ENCODE measurements around the gene GEMIN7. TPM values are rescaled to one million over a fixed set of nuclear protein-coding genes. Genes with fewer than 3 reads are reported as not detected.

Gene GEMIN7
- total and polyA plus RNA-seq, 2 of the 13 experiments (the other 11 are each of a cell fraction or from before 2014, with no cell fraction given) = 24.1 to 30.6 TPM

- TF ChIP-seq ZNF646 (CRISPR knock-in tag; IDR thresholded peaks at IDR 0.05) (no peak), NONO (IDR thresholded peaks at IDR 0.05) (no peak), NONO (CRISPR knock-in tag; conservative IDR thresholded peaks at IDR 0.05) (no peak), BCL6 (CRISPR knock-in tag; IDR thresholded peaks at IDR 0.05) (no peak), EP300 (IDR thresholded peaks at IDR 0.05; ENCODE audit: low read depth in 2 of 2, low read length in 2 of 2) (peak in 1 of 2 experiments; percentile 10; a peak in 1 of 4 replicates), EP300 (CRISPR knock-in tag; IDR thresholded peaks at IDR 0.05; ENCODE audit: borderline replicate concordance) (no peak), ZSCAN20 (CRISPR knock-in tag; IDR thresholded peaks at IDR 0.05; ENCODE audit: borderline replicate concordance) (no peak), NBN (conservative IDR thresholded peaks at IDR 0.05) (no peak), ZNF264 (CRISPR knock-in tag; IDR thresholded peaks at IDR 0.05) (no peak), ZNF7 (CRISPR knock-in tag; IDR thresholded peaks at IDR 0.05) (peak; percentile 71), FOXK2 (IDR thresholded peaks at IDR 0.05) (no peak), ZNF574 (CRISPR knock-in tag; IDR thresholded peaks at IDR 0.05) (no peak), GATAD2A (CRISPR knock-in tag; IDR thresholded peaks at IDR 0.05) (peak; percentile 34; the same call in 1 of the 2 replicates), ZBTB2 (CRISPR knock-in tag; IDR thresholded peaks at IDR 0.05; ENCODE audit: low read depth) (no peak)
- TF ChIP-seq, protein P1, sequence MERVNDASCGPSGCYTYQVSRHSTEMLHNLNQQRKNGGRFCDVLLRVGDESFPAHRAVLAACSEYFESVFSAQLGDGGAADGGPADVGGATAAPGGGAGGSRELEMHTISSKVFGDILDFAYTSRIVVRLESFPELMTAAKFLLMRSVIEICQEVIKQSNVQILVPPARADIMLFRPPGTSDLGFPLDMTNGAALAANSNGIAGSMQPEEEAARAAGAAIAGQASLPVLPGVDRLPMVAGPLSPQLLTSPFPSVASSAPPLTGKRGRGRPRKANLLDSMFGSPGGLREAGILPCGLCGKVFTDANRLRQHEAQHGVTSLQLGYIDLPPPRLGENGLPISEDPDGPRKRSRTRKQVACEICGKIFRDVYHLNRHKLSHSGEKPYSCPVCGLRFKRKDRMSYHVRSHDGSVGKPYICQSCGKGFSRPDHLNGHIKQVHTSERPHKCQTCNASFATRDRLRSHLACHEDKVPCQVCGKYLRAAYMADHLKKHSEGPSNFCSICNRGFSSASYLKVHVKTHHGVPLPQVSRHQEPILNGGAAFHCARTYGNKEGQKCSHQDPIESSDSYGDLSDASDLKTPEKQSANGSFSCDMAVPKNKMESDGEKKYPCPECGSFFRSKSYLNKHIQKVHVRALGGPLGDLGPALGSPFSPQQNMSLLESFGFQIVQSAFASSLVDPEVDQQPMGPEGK (CRISPR knock-in tag; IDR thresholded peaks at IDR 0.05) = peak; percentile 54
- TF ChIP-seq, protein P2, sequence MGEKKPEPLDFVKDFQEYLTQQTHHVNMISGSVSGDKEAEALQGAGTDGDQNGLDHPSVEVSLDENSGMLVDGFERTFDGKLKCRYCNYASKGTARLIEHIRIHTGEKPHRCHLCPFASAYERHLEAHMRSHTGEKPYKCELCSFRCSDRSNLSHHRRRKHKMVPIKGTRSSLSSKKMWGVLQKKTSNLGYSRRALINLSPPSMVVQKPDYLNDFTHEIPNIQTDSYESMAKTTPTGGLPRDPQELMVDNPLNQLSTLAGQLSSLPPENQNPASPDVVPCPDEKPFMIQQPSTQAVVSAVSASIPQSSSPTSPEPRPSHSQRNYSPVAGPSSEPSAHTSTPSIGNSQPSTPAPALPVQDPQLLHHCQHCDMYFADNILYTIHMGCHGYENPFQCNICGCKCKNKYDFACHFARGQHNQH (CRISPR knock-in tag; IDR thresholded peaks at IDR 0.05) = peak; percentile 18; the same call in 1 of the 2 replicates
Observed at GRCh38 chr19:45099467-45100191, 20.6 kb downstream of the GEMIN7 start (continued).
